Astrocyte (in vitro differentiated cells and primary cell): ENCODE data around the gene HOXB7. TPM values are rescaled to one million over a fixed set of nuclear protein-coding genes. Genes with fewer than 3 reads are reported as not detected.

Source experiments
- DNase-seq: peaks from one replicate; pipeline ENCODE4 v3.0.0-alpha.2; 2010; ENCODE audit warnings: low read depth
- FAIRE-seq: peaks from 2 replicates; lab custom pipeline; 2011; peaks lifted over from hg19 to GRCh38; lab: Jason Lieb, UNC
- H2AFZ ChIP-seq: 2 replicates; pipeline ENCODE4 v1.6.0; 2012; ENCODE audit warnings: low read depth, low read length, inconsistent platforms
- H3K27ac ChIP-seq: 2 replicates; pipeline ENCODE4 v1.5.1; 2011; ENCODE audit warnings: low read depth, low read length, inconsistent platforms
- H3K27me3 ChIP-seq: 2 replicates; pipeline ENCODE4 v1.6.0; 2011; ENCODE audit warnings: low read length, inconsistent platforms; ENCODE audit not compliant: insufficient read depth
- H3K36me3 ChIP-seq: 2 replicates; pipeline ENCODE4 v1.5.1; 2011; ENCODE audit warnings: low read length, inconsistent platforms; ENCODE audit not compliant: insufficient read depth
- H3K4me1 ChIP-seq: 2 replicates; pipeline ENCODE4 v1.5.1; 2011; ENCODE audit warnings: low read length, inconsistent platforms; ENCODE audit not compliant: insufficient read depth
- H3K4me2 ChIP-seq: 2 replicates; pipeline ENCODE4 v1.6.0; 2012; ENCODE audit warnings: low read length, inconsistent platforms
- H3K4me3 ChIP-seq: 2 replicates; pipeline ENCODE4 v1.5.1; 2011; ENCODE audit warnings: low read depth, mild to moderate bottlenecking, low read length, inconsistent platforms; ENCODE audit not compliant: insufficient read depth
- H3K79me2 ChIP-seq: 2 replicates; pipeline ENCODE4 v1.6.0; 2012; ENCODE audit warnings: mild to moderate bottlenecking, low read length, inconsistent platforms; ENCODE audit not compliant: insufficient read depth
- H3K9ac ChIP-seq: 2 replicates; pipeline ENCODE4 v1.6.0; 2012; ENCODE audit warnings: mild to moderate bottlenecking, low read length, inconsistent platforms
- H3K9me3 ChIP-seq: 2 replicates; pipeline ENCODE4 v1.5.1; 2012; ENCODE audit warnings: low read depth, mild to moderate bottlenecking, low read length, inconsistent platforms; ENCODE audit not compliant: insufficient read depth
- H4K20me1 ChIP-seq: 2 replicates; pipeline ENCODE4 v1.6.0; 2012; ENCODE audit warnings: low read length, inconsistent platforms; ENCODE audit not compliant: insufficient read depth
- H3K27ac Mint-ChIP-seq: one replicate; pipeline ENCODE4 v1.8.0; 2021; ENCODE audit warnings: mild to moderate bottlenecking, mixed read lengths; ENCODE audit not compliant: unreplicated experiment
- H3K27me3 Mint-ChIP-seq: one replicate; pipeline ENCODE4 v1.8.0; 2021; ENCODE audit warnings: low read depth, mixed read lengths; ENCODE audit not compliant: unreplicated experiment
- H3K36me3 Mint-ChIP-seq: one replicate; pipeline ENCODE4 v1.8.0; 2021; ENCODE audit warnings: low read depth, mixed read lengths; ENCODE audit not compliant: unreplicated experiment
- H3K4me1 Mint-ChIP-seq: one replicate; pipeline ENCODE4 v1.8.0; 2021; ENCODE audit warnings: low read depth, mixed read lengths; ENCODE audit not compliant: unreplicated experiment
- H3K4me3 Mint-ChIP-seq: one replicate; pipeline ENCODE4 v1.8.0; 2021; ENCODE audit warnings: mild to moderate bottlenecking, moderate library complexity, mixed read lengths; ENCODE audit not compliant: unreplicated experiment
- H3K9me3 Mint-ChIP-seq: one replicate; pipeline ENCODE4 v1.8.0; 2021; ENCODE audit warnings: mild to moderate bottlenecking, mixed read lengths; ENCODE audit not compliant: unreplicated experiment
- EZH2 ChIP-seq: IDR thresholded peaks from 2 replicates; pipeline ENCODE4 v1.6.1; 2012; ENCODE audit warnings: mild to moderate bottlenecking, low read length, inconsistent platforms; ENCODE audit not compliant: insufficient read depth
- total RNA-seq: library from RNA; stranded (reverse); gene quantifications from 2 replicates; pipeline ENCODE4 v1.2.1, GENCODE V29; 2021
- TF ChIP-seq, protein P1 (sequence below): IDR thresholded peaks from 2 replicates; pipeline ENCODE4 v1.5.1; 2011; ENCODE audit warnings: low read depth, mild to moderate bottlenecking, inconsistent platforms, low read length, moderate library complexity; ENCODE audit not compliant: insufficient read depth

Gene HOXB7
- total RNA-seq, 1 donor from 2014 or later = not detected

DNA sequence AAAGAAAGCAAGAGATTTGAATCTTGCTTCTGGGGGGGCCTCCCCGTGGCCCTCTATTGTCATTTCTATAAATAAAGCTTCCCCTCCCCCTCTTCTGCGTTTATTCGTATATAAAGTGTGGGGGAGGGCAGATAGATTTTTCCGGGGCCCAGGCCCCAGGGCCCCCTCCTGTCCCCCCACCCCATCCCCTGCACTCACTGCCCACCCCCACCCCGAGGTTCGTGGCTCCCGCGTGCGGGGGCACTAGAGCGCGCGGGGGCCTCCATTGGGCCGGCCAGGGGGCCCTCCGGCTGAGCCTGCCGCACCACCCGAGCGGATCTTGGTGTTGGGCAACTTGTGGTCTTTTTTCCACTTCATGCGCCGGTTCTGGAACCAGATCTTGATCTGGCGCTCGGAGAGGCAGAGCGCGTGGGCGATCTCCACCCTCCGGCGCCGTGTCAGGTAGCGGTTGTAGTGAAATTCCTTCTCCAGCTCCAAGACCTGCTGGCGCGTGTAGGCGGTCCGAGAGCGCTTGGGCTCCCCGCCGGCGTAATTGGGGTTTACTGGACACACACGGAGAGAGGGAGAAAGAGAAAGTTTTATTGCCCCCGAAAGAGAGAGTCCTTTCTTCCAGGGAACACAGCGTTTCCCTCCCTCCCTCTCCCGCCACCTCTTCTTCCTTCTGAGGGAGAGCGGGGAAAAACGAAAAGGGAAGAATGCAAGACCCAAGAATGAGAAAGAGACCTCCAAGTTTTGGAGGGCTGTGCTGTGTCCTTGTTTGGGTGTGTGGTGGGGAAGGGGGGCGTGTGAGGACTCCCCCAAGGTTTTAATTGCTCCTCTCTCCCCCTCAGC lies 34.1 kb downstream of the HOXB7 start:
- Histone ChIP-seq H3K79me2 (peaks cover 80% of the 10 kb centered on the region), H3K27ac (peak overlapping the region; percentile 77), H3K27me3 (peaks cover 89% of the 10 kb centered on the region), H3K4me2 (peak overlapping the region; percentile 80), H3K9me3 (no peaks in the 10 kb centered on the region), H3K36me3 (no peaks in the 10 kb centered on the region), H3K4me3 (peak overlapping the region; percentile 58), H3K9ac (peak overlapping the region; percentile 81), H2AFZ (no peak overlapping the region), H3K4me1 (peaks cover 17% of the 10 kb centered on the region), H4K20me1 (peaks cover 4% of the 10 kb centered on the region)
- Mint-ChIP-seq H3K27ac (no peak overlapping the region), H3K36me3 (peaks cover 3% of the 10 kb centered on the region), H3K4me1 (no peaks in the 10 kb centered on the region), H3K9me3 (peaks cover 25% of the 10 kb centered on the region), H3K27me3 (peaks cover 58% of the 10 kb centered on the region), H3K4me3 (no peak overlapping the region)
- DNase-seq (peak; percentile 87), FAIRE-seq (no peak)
- peak; percentile 30 for TF ChIP-seq EZH2
- TF ChIP-seq, protein P1, sequence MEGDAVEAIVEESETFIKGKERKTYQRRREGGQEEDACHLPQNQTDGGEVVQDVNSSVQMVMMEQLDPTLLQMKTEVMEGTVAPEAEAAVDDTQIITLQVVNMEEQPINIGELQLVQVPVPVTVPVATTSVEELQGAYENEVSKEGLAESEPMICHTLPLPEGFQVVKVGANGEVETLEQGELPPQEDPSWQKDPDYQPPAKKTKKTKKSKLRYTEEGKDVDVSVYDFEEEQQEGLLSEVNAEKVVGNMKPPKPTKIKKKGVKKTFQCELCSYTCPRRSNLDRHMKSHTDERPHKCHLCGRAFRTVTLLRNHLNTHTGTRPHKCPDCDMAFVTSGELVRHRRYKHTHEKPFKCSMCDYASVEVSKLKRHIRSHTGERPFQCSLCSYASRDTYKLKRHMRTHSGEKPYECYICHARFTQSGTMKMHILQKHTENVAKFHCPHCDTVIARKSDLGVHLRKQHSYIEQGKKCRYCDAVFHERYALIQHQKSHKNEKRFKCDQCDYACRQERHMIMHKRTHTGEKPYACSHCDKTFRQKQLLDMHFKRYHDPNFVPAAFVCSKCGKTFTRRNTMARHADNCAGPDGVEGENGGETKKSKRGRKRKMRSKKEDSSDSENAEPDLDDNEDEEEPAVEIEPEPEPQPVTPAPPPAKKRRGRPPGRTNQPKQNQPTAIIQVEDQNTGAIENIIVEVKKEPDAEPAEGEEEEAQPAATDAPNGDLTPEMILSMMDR = no peak

DNA sequence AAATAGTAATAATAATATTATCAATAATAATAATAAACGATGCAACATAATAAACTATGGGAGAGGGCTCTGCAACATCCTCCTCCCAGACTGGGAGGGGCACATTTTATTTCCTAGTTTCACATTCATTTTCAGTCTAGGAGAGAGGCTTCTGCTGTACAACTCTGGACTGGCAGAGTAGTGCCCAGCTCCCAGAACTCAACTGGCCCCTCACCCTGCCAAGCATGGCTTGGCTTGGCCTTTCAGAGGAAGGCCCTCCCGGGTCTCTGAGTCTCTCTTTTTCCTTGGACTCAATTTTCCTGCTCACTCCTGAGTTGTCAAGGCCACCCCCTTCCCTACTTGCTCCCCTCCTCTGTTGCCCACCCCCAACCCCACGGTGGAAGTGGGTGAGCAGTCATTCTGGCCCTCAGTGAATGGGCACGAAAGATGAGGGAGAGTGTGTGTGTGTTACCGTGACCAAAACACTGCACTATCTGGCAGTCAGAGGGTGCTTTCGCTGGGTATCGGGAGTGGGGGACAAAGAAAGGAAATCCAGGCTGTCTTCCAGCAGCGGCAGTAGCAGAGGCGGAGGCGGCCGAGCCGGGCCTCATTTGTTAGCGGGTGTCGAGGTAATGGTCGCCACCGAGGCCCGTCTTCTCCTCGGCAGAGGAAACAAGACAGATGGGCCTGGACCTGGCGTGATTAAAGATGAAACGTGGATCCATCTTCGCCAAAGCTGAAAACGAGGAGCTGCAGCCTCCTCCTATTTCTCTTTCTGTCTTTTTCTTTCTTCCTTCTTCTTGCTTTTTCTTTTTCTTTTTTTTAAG lies 34.9 kb downstream of the HOXB7 start:
- Histone ChIP-seq H3K4me2 (peak overlapping the region; percentile 80), H3K9ac (peak overlapping the region; percentile 81), H3K36me3 (no peaks in the 10 kb centered on the region), H3K4me1 (peaks cover 21% of the 10 kb centered on the region), H3K27me3 (peaks cover 91% of the 10 kb centered on the region), H4K20me1 (peaks cover 4% of the 10 kb centered on the region), H3K27ac (peak overlapping the region; percentile 77), H2AFZ (no peak overlapping the region), H3K9me3 (no peaks in the 10 kb centered on the region), H3K4me3 (peak overlapping the region; percentile 36), H3K79me2 (peaks cover 79% of the 10 kb centered on the region)
- no peak overlapping the region for H3K27ac Mint-ChIP-seq
- no peak overlapping the region for H3K4me3 Mint-ChIP-seq
- FAIRE-seq = no peak
- TF ChIP-seq, protein P1 = no peak
- TF ChIP-seq EZH2 = no peak
- DNase-seq = no peak
- peaks cover 20% of the 10 kb centered on the region for H3K9me3 Mint-ChIP-seq
- no peaks in the 10 kb centered on the region for H3K4me1 Mint-ChIP-seq
- H3K36me3 Mint-ChIP-seq = peaks cover 3% of the 10 kb centered on the region
- H3K27me3 Mint-ChIP-seq = peaks cover 49% of the 10 kb centered on the region
